ENCODE results near the gene PIGQ. TPM values are rescaled to one million over a fixed set of nuclear protein-coding genes. Genes with fewer than 3 reads are reported as not detected.

PIGQ gene
- total RNA-seq, 1 donor = 36.9 TPM

GRCh38 chr16:625117-625976 is 55.6 kb downstream of the PIGQ start:
- no peak for DNase-seq (ENCODE audit: low read depth in 2 of 3, low spot score in 2 of 3)

DNA sequence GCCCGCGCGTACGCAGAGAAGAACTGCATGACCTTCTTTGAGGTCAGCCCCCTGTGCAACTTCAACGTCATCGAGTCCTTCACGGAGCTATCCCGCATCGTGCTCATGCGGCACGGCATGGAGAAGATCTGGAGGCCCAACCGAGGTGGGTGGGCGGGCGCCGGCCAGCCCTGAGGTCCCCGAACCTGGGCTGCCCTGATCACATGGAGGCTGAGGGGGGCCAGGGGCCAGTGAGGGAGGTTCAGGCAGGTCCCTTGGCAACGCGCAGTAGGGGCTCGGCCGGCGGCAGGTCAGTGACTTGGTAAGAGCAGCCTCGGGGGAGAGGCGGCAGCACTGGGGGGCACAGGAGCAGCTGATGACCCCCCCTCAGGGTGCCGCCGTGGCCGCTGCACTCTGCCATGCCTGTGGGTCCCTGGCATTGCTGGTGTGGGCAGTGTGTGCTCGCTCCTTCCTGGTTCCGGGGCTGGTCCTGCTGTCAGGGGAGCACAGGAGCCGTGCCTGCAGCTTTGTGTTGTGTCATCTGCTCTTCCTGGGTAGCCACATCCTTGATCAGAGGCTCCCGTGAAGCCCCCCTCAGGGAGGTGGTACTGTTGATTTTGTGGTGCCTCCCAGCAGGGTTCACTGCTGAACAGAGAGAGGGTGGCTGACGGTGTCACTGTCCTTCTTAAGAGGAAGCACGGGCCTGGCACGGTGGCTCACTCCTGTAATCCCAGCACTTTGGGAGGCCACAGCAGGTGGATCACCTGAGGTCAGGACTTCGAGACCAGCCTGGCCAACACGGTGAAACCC is 56.4 kb downstream of the PIGQ start:
- DNase-seq (ENCODE audit: low read depth in 2 of 3, low spot score in 2 of 3) = no peak

- no peak for DNase-seq (ENCODE audit: low read depth in 2 of 3, low spot score in 2 of 3)
Observed at GRCh38 chr16:626787-627453, 57.2 kb downstream of the PIGQ start.

DNA sequence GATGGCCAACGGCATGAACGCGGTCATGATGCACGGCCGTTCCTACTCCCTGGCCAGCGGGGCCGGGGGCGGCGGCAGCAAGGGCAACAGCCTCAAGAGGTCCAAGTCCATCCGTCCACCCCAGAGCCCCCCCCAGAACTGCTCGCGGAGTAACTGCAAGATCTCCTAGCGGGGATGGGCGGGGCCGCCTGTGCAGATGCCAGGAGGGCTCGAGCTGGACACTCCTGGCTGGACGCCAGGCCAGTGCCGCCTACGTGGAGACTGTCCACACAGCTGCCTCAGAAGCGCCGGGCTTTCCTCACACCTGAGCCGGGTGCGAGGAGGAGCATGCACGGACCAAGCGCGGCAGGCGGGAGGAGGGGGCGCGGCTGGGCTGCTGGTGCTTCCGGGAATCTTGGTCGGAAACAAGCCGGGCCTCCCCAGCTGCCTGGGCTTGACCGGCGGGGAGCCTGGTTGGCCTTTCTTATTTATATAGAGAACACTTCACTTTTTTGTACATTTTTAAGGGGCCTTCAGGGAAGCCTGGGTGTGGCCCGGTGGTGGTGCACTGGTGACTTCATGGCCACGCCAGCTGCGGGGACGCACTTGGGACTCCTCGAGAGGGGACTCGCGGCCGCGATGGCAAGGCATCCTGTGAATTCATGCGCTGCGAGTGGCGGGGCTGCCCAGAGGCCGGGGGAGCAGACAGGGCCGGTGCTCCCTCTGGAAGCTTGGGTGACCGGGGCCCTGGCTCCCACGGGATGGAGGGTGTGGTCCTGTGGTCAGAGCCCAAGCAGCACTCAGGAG is 57.9 kb downstream of the PIGQ start:
- DNase-seq (ENCODE audit: low read depth in 2 of 3, low spot score in 2 of 3) = no peak

- no peak for DNase-seq (ENCODE audit: low read depth in 2 of 3, low spot score in 2 of 3)
Observed at GRCh38 chr16:628321-629061, 58.7 kb downstream of the PIGQ start.

DNA sequence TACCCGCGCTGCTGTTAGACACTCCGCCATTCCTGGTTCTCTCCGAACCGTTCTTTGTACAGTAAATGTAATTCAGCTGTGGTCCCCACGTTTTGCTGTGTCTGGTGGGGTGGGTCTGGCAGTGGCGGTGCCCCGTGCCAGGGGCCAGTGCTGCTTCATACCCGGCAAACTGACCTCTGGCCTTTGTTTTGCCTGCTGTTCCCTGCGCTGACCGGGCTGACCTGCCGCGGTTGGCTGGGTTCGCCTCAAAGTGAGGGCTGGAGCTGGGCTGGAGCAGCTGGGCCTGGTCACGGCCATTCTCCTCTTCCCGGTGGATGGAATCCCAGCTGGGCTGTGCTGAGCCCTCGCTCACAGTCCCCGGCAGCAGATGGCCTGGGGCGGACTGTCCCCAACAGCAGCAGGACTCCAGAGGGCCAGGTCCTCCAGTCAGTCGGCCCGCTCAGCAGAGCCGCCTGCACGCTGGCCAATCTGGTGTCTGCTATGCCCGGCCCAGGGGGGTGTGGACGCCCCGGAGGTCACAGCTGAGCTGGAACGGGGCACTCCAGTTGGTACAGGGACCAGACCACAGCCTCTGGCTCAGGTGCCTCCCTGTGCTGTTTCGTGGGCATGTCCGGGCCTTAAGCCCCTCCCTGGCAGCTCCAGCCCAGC is 59.5 kb downstream of the PIGQ start:
- DNase-seq (ENCODE audit: low read depth in 2 of 3, low spot score in 2 of 3) = no peak

GRCh38 chr16:629833-630248 is 60.1 kb downstream of the PIGQ start:
- DNase-seq (ENCODE audit: low read depth in 2 of 3, low spot score in 2 of 3) = no peak

- DNase-seq (ENCODE audit: low read depth in 2 of 3, low spot score in 2 of 3) = no peak
Observed at GRCh38 chr16:630249-630814, 60.6 kb downstream of the PIGQ start.

DNA sequence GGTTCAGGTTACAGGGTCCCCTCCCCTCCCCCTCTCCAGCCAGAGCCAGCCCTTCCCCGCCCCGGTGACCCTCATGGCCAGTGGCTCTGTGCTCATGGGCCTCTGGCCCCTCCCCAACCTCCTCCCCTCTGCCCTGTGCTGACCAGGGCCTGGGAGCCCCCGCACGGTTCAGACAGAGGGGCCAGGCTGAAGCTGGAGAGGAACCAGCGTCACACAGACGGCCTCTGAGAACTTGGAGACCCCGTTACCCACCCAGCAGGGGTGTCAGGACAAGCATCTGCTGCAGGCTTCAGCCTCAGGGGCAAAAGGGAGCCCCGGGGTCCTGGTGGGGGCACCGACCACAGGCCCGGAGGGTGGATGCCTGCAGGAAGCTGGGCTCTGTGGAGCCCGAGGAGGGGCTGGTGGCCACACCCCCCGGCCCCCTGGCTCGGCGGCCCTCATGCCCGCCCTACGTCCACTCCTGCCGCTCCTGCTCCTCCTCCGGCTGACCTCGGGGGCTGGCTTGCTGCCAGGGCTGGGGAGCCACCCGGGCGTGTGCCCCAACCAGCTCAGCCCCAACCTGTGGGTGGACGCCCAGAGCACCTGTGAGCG is 61.1 kb downstream of the PIGQ start, which contains the start of gene WFIKKN1:
Gene WFIKKN1, plus strand, starts transcription at position 171 of the 591 bp plus-strand sequence. Its CDS starts 269 bp downstream, at position 440.
- no peak for DNase-seq (ENCODE audit: low read depth in 2 of 3, low spot score in 2 of 3)

GRCh38 chr16:631808-632358 is 62.1 kb downstream of the PIGQ start:
- DNase-seq (ENCODE audit: low read depth in 2 of 3, low spot score in 2 of 3) = no peak

GRCh38 chr16:632486-633335 is 62.9 kb downstream of the PIGQ start:
- no peak for DNase-seq (ENCODE audit: low read depth in 2 of 3, low spot score in 2 of 3)

GRCh38 chr16:633336-634050 is 63.7 kb downstream of the PIGQ start:
- no peak for DNase-seq (ENCODE audit: low read depth in 2 of 3, low spot score in 2 of 3)

Small RNA genes within 50 kb of the gene (small RNA-seq; reads per million reads assigned to genes)
- not detected for gene MIR3176
- gene MIR5587 = not detected
- gene Z98883.1 = not detected

Other genes with a start within 250 kb of the PIGQ start
- 45.8 TPM for gene AXIN1, start 217.2 kb upstream of the PIGQ start, total RNA-seq
- 56.0 TPM for gene MRPL28, start 199.4 kb upstream of the PIGQ start, total RNA-seq
- 88.3 TPM for gene PGAP6, start 188.0 kb upstream of the PIGQ start, total RNA-seq
- 170 TPM for gene NME4, start 172.8 kb upstream of the PIGQ start, total RNA-seq
- gene DECR2, start 168.1 kb upstream of the PIGQ start, total RNA-seq = 13.5 TPM
- gene RAB11FIP3, start 144.3 kb upstream of the PIGQ start, total RNA-seq = 23.4 TPM
- 59.2 TPM for gene CAPN15, start 42.3 kb upstream of the PIGQ start, total RNA-seq
- under 0.01 TPM for gene PRR35, start 9.6 kb upstream of the PIGQ start, total RNA-seq
- 14.3 TPM for gene NHLRC4, start 3.0 kb upstream of the PIGQ start, total RNA-seq
- gene RAB40C, start 20.1 kb downstream of the PIGQ start, total RNA-seq = 33.4 TPM
- 0.27 TPM for gene WFIKKN1, start 61.0 kb downstream of the PIGQ start, total RNA-seq
- 101 TPM for gene METTL26, start 66.3 kb downstream of the PIGQ start, total RNA-seq
- 20.5 TPM for gene MCRIP2, start 71.9 kb downstream of the PIGQ start, total RNA-seq
- 25.9 TPM for gene WDR90, start 79.4 kb downstream of the PIGQ start, total RNA-seq
- gene RHOT2, start 98.2 kb downstream of the PIGQ start, total RNA-seq = 44.7 TPM
- 0.54 TPM for gene RHBDL1, start 105.7 kb downstream of the PIGQ start, total RNA-seq
- 73.2 TPM for gene STUB1, start 110.4 kb downstream of the PIGQ start, total RNA-seq
- gene JMJD8, start 114.4 kb downstream of the PIGQ start, total RNA-seq = 68.9 TPM
- 7.0 TPM for gene WDR24, start 120.4 kb downstream of the PIGQ start, total RNA-seq
- 0.54 TPM for gene FBXL16, start 135.8 kb downstream of the PIGQ start, total RNA-seq
- 5.1 TPM for gene METRN, start 145.2 kb downstream of the PIGQ start, total RNA-seq
- 25.3 TPM for gene ANTKMT, start 151.2 kb downstream of the PIGQ start, total RNA-seq
- 2.7 TPM for gene CCDC78, start 156.5 kb downstream of the PIGQ start, total RNA-seq
- 22.6 TPM for gene HAGHL, start 157.1 kb downstream of the PIGQ start, total RNA-seq
- gene CIAO3, start 171.0 kb downstream of the PIGQ start, total RNA-seq = 72.2 TPM
- under 0.01 TPM for gene MSLN, start 190.8 kb downstream of the PIGQ start, total RNA-seq
- gene RPUSD1, start 218.4 kb downstream of the PIGQ start, total RNA-seq = 42.5 TPM
- gene CHTF18, start 218.7 kb downstream of the PIGQ start, total RNA-seq = 25.3 TPM
- gene GNG13, start 230.8 kb downstream of the PIGQ start, total RNA-seq = not detected

All from hematopoietic multipotent progenitor cell (in vitro differentiated cells).